Ovary (tissue), 3 donors: Measurements from ENCODE around the gene TMEM266.

ENCODE experiments used
- EP300 ChIP-seq: sonication (generic); formaldehyde crosslinking; IDR thresholded peaks from one replicate; pipeline ENCODE4 v1.6.1; 2017; ENCODE audit warnings: antibody characterized with exemption
- POLR2A ChIP-seq: fragments of 450-650 bp; IDR thresholded peaks from one replicate; pipeline ENCODE4 v1.6.1; 2017; ENCODE audit warnings: antibody characterized with exemption, mild to moderate bottlenecking, moderate library complexity
- TF ChIP-seq, protein P1 (sequence below), 3 donors: fragments of 450-650 bp in 2 of 3; fragments of 200-600 bp in 1 of 3; IDR thresholded peaks; one replicate each; pipeline versions ENCODE4 v1.5.1 to v1.8.0; 2016 to 2022; ENCODE audit warnings: antibody characterized with exemption in 3 of 3, mild to moderate bottlenecking in 1 of 3
- donor health status: DM: no; HTN: no; CAD: no.

DNA sequence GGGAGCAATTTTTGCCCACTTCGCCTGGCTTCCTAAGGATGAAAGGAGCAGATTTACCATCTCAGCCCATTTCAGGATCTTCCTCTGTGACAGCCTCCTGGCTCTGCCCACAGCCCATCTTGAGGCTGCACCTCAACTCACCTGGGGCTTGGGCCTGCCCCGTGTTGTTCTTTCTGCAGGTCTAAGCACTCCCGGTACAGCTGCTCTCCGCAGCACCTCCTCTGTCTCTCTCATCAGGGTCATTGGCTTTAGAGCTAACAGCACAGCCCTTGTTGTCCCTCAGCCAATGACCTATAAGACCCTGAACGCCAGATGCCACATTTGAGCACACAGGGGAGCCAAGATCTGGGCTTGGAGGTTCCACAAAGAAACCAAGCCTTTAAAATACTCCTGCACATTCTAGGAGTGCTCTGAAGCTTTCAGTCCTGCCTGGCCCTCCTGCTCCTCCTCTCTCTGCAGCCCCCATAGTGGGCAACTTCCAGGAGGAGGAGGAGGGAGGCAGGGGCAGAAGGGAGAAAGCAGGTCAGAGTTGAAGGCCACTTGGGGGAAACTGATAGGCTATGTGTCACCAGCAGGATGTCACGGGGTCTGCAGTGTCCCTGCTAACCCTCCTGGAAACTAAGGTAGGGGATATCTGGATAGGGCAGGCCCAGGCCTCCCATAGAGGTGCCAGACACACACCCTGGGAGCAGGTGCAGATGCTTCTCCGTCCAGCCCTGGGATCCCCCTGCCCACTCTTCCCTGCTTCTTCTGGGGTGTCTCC is 135.9 kb downstream of the TMEM266 start:
- TF ChIP-seq, protein P1, sequence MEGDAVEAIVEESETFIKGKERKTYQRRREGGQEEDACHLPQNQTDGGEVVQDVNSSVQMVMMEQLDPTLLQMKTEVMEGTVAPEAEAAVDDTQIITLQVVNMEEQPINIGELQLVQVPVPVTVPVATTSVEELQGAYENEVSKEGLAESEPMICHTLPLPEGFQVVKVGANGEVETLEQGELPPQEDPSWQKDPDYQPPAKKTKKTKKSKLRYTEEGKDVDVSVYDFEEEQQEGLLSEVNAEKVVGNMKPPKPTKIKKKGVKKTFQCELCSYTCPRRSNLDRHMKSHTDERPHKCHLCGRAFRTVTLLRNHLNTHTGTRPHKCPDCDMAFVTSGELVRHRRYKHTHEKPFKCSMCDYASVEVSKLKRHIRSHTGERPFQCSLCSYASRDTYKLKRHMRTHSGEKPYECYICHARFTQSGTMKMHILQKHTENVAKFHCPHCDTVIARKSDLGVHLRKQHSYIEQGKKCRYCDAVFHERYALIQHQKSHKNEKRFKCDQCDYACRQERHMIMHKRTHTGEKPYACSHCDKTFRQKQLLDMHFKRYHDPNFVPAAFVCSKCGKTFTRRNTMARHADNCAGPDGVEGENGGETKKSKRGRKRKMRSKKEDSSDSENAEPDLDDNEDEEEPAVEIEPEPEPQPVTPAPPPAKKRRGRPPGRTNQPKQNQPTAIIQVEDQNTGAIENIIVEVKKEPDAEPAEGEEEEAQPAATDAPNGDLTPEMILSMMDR (IDR thresholded peaks at IDR 0.05), result no peak
- TF ChIP-seq EP300 (no peak), POLR2A (no peak)
